ENCODE measurements around the gene SELENOS.

DNA sequence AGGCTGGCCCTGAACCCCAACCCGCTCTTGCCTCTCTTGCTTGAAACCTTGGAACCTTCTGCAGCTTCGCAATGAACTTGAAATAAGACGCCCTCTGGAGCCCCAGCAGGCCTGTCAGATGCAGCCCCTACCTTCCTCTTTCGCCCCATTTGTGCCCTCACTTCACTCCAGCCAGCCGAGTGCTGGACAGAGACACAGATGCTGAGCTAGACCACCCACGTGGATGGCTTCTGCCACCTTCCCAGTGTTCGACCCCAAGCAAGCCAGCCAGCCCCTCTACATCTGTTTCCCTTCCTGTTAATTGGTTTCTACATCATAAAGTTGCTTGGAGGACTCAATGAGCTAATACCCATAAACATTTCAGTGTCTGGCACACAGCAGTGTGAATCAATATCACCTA lies 41.6 kb upstream of the SELENOS start:
- TF ChIP-seq, protein P1, sequence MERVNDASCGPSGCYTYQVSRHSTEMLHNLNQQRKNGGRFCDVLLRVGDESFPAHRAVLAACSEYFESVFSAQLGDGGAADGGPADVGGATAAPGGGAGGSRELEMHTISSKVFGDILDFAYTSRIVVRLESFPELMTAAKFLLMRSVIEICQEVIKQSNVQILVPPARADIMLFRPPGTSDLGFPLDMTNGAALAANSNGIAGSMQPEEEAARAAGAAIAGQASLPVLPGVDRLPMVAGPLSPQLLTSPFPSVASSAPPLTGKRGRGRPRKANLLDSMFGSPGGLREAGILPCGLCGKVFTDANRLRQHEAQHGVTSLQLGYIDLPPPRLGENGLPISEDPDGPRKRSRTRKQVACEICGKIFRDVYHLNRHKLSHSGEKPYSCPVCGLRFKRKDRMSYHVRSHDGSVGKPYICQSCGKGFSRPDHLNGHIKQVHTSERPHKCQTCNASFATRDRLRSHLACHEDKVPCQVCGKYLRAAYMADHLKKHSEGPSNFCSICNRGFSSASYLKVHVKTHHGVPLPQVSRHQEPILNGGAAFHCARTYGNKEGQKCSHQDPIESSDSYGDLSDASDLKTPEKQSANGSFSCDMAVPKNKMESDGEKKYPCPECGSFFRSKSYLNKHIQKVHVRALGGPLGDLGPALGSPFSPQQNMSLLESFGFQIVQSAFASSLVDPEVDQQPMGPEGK (CRISPR knock-in tag; IDR thresholded peaks at IDR 0.05; ENCODE audit: borderline replicate concordance) = no peak
- TF ChIP-seq TCF4 (CRISPR knock-in tag; IDR thresholded peaks at IDR 0.05; ENCODE audit: borderline replicate concordance) (no peak), ZNF8 (CRISPR knock-in tag; IDR thresholded peaks at IDR 0.05) (no peak), ARNTL (CRISPR knock-in tag; IDR thresholded peaks at IDR 0.05; ENCODE audit: borderline replicate concordance, low read depth) (no peak), CSDC2 (CRISPR knock-in tag; IDR thresholded peaks at IDR 0.05) (no peak), OSR1 (CRISPR knock-in tag; IDR thresholded peaks at IDR 0.05) (no peak)
